HL-60 (cell line): ENCODE results near the gene HNRNPL.

Experiments
- TF ChIP-seq, protein P1 (sequence below): IDR thresholded peaks from 2 replicates; pipeline ENCODE4 v1.6.1; 2012; ENCODE audit warnings: low read depth; ENCODE audit not compliant: insufficient replicate concordance
- TF ChIP-seq, protein P2 (sequence below): IDR thresholded peaks from one replicate; pipeline ENCODE4 v1.5.1; 2011; ENCODE audit warnings: low read length, control low read depth, inconsistent platforms; ENCODE audit not compliant: insufficient read depth

DNA sequence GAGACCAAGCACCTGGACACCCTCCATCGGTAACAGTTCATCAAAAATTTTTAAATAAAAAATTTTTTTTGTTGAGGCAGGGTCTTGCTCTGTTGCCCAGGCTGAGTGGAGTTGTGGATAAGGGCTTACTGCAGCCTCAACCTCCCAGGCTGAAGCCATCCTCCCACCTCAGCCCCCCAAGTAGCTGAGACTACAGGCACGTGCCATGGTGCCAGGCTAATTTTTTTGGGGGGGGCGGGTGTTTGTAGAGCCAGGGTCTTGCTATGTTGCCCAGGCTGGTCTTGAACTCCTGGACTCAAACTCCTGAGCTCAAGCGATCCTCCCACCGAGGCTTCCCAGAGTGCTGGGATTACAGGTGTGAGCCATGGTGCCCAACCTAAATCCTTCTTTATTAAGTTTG is 56.1 kb downstream of the HNRNPL start:
- TF ChIP-seq, protein P1, sequence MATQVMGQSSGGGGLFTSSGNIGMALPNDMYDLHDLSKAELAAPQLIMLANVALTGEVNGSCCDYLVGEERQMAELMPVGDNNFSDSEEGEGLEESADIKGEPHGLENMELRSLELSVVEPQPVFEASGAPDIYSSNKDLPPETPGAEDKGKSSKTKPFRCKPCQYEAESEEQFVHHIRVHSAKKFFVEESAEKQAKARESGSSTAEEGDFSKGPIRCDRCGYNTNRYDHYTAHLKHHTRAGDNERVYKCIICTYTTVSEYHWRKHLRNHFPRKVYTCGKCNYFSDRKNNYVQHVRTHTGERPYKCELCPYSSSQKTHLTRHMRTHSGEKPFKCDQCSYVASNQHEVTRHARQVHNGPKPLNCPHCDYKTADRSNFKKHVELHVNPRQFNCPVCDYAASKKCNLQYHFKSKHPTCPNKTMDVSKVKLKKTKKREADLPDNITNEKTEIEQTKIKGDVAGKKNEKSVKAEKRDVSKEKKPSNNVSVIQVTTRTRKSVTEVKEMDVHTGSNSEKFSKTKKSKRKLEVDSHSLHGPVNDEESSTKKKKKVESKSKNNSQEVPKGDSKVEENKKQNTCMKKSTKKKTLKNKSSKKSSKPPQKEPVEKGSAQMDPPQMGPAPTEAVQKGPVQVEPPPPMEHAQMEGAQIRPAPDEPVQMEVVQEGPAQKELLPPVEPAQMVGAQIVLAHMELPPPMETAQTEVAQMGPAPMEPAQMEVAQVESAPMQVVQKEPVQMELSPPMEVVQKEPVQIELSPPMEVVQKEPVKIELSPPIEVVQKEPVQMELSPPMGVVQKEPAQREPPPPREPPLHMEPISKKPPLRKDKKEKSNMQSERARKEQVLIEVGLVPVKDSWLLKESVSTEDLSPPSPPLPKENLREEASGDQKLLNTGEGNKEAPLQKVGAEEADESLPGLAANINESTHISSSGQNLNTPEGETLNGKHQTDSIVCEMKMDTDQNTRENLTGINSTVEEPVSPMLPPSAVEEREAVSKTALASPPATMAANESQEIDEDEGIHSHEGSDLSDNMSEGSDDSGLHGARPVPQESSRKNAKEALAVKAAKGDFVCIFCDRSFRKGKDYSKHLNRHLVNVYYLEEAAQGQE = no peak
- TF ChIP-seq, protein P2, sequence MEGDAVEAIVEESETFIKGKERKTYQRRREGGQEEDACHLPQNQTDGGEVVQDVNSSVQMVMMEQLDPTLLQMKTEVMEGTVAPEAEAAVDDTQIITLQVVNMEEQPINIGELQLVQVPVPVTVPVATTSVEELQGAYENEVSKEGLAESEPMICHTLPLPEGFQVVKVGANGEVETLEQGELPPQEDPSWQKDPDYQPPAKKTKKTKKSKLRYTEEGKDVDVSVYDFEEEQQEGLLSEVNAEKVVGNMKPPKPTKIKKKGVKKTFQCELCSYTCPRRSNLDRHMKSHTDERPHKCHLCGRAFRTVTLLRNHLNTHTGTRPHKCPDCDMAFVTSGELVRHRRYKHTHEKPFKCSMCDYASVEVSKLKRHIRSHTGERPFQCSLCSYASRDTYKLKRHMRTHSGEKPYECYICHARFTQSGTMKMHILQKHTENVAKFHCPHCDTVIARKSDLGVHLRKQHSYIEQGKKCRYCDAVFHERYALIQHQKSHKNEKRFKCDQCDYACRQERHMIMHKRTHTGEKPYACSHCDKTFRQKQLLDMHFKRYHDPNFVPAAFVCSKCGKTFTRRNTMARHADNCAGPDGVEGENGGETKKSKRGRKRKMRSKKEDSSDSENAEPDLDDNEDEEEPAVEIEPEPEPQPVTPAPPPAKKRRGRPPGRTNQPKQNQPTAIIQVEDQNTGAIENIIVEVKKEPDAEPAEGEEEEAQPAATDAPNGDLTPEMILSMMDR = no peak
